A204.1 (cell line): ENCODE results near the gene MOB1B.
"Not testable (repeated sequence)": the region's sequence is repeated elsewhere in the genome, so short reads cannot be mapped to it uniquely, and the experiment has no call there.

Source experiments
- FAIRE-seq: peaks from 2 replicates; lab custom pipeline; 2012; peaks lifted over from hg19 to GRCh38; lab: Jason Lieb, UNC

MOB1B gene

GRCh38 chr4:70901984-70902576, at the start of gene MOB1B:
MOB1B (plus strand) TSS chr4:70902369; CDS start chr4:70902537, 168 bp downstream.
- FAIRE-seq: no peak

DNA sequence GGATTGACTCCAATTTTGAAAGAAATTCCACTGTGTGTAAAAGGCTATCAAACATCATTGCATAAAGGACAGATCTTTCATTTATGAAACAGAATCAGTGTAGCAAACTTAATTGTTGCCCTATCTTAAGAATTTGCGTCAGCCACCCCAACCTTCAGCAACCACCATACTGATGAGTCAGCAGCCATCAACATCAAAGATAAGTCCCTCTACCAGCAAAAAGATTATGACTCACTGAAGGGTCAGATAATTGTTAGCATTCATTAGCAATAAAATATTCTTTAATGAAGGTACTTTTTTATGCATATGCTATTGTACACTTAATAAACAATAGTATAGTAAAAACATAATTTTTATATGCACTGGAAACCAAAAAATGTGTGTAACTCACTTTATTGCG, 46.7 kb upstream of the MOB1B start:
- FAIRE-seq: no peak

DNA sequence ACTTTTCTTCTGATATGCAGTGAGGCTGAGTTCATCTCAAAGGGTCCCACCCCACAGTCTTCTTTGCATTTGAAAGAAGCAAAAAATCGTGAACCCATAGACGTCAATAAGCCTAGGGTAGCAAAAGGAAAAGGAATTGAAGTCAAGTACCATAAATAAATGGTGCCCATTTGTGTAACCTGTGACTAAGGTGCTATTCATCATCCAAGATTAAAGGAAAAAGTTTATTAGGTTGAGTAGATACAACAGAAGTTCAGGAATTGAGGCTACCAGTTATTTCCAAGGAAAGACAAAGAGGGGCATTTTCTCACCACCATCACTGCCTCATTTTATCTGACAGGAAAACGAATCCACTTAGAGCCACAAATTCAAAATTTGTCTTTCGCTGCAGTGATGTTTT, 43.7 kb upstream of the MOB1B start:
- no peak for FAIRE-seq

- FAIRE-seq: no peak
Measured at GRCh38 chr4:70859066-70859465, 43.1 kb upstream of the MOB1B start.

- FAIRE-seq: no peak
Measured at GRCh38 chr4:70863099-70863790, 38.9 kb upstream of the MOB1B start.

- FAIRE-seq: no peak
Measured at GRCh38 chr4:70868778-70869177, 33.4 kb upstream of the MOB1B start.

DNA sequence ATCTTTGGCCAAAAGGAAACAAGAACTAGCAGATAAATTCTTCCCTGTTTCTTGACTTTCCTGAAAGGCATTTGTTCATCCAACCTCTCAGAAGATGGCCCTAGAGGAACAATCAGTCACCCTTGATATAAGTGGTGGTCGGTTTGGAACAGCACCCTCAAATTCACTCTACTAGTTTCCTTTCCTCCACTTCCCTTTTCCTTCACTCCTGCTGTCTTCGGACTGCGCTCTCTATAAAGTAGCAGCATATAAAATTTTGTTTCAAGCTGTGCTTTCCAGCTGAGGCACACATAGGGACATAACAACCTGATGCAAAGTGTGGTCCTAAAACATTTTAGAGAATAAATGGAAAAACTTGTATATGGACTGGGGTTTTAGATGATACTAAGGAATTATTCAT, 29.0 kb upstream of the MOB1B start:
- FAIRE-seq: no peak

DNA sequence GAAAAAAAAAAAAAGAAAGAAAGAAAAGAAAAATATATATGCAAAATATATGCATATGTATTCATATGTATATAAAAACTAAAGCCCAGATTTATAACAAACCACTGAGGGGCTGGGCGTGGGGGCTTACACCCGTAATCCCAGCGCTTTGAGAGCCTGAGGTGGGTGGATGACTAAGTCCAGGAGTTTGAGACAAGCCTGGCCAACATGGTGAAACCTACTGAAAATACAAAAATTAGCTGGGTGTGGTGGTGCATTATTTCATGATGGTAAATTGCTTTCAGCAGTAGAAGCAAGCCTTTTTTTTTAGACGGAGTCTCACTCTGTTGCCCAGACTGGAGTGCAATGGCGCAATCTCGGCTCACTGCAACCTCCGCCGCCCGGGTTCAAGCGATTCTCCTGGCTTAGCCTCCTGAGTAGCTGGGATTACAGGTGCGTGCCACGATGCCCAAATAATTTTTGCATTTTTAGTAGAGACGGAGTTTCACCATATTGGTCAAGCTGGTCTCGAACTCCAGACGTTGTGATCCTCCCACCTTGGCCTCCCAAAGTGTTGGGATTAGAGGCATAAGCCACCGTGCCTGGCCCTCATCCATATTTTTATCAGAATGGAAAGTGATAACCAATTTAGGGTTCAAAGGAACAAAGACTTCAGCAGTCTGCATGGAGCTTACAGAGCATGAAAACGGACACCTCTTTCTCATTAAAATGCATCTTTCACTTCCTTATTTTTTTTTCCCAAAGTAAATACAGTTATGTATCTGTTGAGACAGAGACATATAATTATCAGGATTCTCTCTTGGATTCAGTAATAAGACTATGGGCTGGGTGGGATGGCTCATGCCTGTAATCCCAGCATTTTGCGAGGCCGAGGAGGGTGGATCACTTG, 27.7 kb upstream of the MOB1B start:
- no peak for FAIRE-seq

- no peak for FAIRE-seq
Measured at GRCh38 chr4:70877556-70877955, 24.6 kb upstream of the MOB1B start.

GRCh38 chr4:70880739-70881138, 21.4 kb upstream of the MOB1B start:
- FAIRE-seq: no peak

DNA sequence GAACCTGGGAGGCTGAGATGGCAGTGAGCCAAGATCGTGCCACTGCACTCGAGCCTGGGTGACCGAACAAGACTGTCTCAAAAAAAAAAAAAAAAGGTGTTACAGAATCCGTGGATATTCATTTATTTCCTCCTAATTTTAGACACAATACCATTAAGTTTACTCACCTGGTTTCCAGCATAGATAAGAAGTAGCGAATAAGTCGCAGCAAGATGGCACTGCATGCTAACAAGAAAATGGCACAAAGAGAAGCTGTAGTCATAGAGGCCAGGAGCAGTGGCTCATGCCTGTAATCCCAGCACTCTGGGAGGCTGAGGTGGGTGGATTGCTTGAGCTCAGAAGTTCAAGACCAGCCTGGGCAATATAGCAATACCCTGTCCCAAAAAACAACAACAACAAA, 17.0 kb upstream of the MOB1B start:
- no peak for FAIRE-seq

GRCh38 chr4:70892086-70892769, 9.9 kb upstream of the MOB1B start:
- FAIRE-seq: no peak

- no peak for FAIRE-seq
Measured at GRCh38 chr4:70893790-70894189, 8.4 kb upstream of the MOB1B start.

- FAIRE-seq: no peak
Measured at GRCh38 chr4:70895405-70895804, 6.8 kb upstream of the MOB1B start.

DNA sequence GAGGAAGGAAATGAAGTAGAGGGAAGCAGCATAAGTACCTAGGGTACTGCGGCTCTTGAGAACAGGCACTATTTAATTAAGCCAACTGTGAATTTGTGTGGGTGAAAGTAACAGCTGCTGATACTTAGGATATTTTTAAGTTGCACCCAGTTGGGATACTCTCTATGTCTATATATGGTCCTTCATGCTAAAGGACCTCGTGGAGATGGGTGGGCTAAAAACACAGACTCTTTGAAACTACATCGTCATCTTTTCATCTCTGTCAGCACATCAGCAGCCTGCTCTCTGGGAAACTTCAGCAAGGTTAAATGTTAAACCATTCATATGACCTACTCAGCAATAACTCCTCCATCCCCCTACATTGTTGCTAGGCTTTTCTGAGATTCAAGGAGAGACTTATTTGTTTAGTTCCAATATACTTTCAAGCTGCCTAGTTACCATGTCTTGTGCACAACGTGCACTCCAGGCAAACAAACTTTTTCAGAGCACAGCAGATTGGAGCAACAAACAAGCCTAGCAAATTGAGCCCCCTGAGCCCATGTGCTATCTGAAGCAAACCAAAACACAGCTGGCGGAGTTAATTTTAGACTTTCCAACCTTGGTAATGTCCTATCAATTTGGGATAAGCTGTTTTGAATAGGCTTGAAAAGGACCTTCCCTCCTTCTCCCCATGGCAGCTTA, 6.2 kb upstream of the MOB1B start:
- no peak for FAIRE-seq

- FAIRE-seq: not testable (repeated sequence)
Measured at GRCh38 chr4:70898581-70898980, 3.6 kb upstream of the MOB1B start.

- FAIRE-seq: no peak
Measured at GRCh38 chr4:70901607-70901983, 574 bp upstream of the MOB1B start.

GRCh38 chr4:70902577-70903290, 565 bp downstream of the MOB1B start:
- no peak for FAIRE-seq

GRCh38 chr4:70903291-70903603, 1.1 kb downstream of the MOB1B start:
- no peak for FAIRE-seq

GRCh38 chr4:70908993-70909556, 6.9 kb downstream of the MOB1B start:
- FAIRE-seq: no peak

- no peak for FAIRE-seq
Measured at GRCh38 chr4:70914000-70914399, 11.8 kb downstream of the MOB1B start.
